ENCODE data around the gene POLQ. TPM values are rescaled to one million over a fixed set of nuclear protein-coding genes. Genes with fewer than 3 reads are reported as not detected.
A peak's percentile ranks its signal among the peaks of the same experiment; 100 is the strongest.

POLQ gene
- total and polyA plus RNA-seq, 2 of the 8 experiments (the other 6 are each of a cell fraction or from before 2014, with no cell fraction given): 3.6 to 15.3 TPM

DNA sequence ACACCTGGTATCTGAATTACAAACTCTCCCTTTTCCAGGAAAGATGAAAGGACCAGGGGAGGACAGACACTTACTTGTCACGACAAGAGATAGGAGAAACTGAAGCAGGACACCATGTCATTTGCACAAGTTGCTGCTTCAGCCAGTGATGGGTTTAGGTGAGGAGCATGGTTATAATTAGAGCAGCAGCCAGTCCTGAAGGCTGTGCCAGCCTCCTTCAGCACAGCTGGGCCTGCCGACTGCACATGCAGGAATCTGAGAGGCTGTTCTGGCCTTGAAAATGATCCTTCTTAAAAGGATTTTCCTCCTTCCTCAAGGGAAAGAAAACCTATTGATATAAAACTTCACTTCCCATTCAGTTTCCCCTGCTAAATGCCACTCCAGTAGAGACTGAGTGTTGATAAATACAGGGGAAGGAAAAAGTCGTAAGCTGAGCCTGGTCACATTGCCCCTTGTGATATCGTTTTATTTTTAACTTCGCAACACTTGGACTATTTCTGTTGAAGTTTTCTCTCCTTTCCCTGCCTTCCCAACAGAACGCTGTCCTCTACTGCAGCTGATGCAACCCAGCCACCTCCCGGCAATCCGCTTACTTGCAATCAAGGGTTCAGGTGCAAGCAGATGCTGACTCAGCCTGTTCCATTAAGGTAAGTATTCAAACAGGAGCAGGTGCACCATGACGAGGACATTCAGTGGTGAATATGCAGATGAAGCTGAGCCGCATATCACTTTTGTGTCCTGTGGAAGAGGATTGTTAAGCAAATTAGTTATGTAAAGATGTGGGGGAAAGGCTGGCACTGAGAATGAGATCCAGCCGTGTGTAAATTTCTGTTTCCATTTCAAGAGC lies 47.3 kb upstream of the POLQ start, which contains the start of gene FBXO40:
Gene FBXO40 (plus strand): TSS at position 524 of the 847 bp plus-strand sequence. CDS start 27,197 bp downstream, outside the sequence.
- no peaks in the 10 kb centered on the region for H3K9me3 ChIP-seq (ENCODE audit: insufficient read depth in 2 of 2, low read depth in 1 of 2, low read length in 1 of 2)
- peak; percentile 100 for FAIRE-seq
- ChIA-PET CTCF (ENCODE audit: partially characterized antibody) (interaction anchor here (0.8 to 1.5 kb wide), 2 partner anchors 8 to 14 kb away, joined by 4 to 7 read pairs; no protein-coding TSS in a partner anchor), POLR2A (ENCODE audit: partially characterized antibody) (interaction anchor here (0.7 to 3.1 kb wide), 22 partner anchors 9 to 174 kb away, joined by 3 to 18 read pairs (median 3); no protein-coding TSS in a partner anchor)
- H3K27me3 ChIP-seq (replicated peaks in 1 of 4; ENCODE audit: control insufficient read depth in 3 of 4, extremely low read depth in 1 of 4, insufficient read depth in 3 of 4, low read length in 3 of 4): no peaks in the 10 kb centered on the region
- H2BK20ac ChIP-seq (ENCODE audit: low read length): peak within 1 kb of the TSS; percentile 99
- peak within 1 kb of the TSS; percentile 88 for H2AK5ac ChIP-seq (ENCODE audit: low read depth, low read length)
- H3K4me1 ChIP-seq (replicated peaks in 1 of 4; ENCODE audit: control insufficient read depth in 3 of 4, insufficient read depth in 4 of 4, low read length in 3 of 4): peaks cover 5 to 22% (median 11%) of the 10 kb centered on the region in 4 experiments; a peak in 6 of 7 replicates
- H3K79me1 ChIP-seq (ENCODE audit: low read depth, low read length): no peaks in the 10 kb centered on the region
- H4K20me1 ChIP-seq (replicated peaks in 1 of 2; ENCODE audit: control insufficient read depth in 1 of 2, insufficient read depth in 2 of 2, low read length in 2 of 2): no peaks in the 10 kb centered on the region
- peak within 1 kb of the TSS; percentile 94 for H3K18ac ChIP-seq (ENCODE audit: extremely low read depth, low read length)
- 10% methylated on average over 11 of the region's 11 CpGs; no CpG with 5 or more reads in 1 of the 2 experiments for WGBS, 2 experiments (ENCODE audit: extremely low coverage in 1 of 2, insufficient coverage in 1 of 2, insufficient read length in 1 of 2, insufficient replicate concordance in 2 of 2, low coverage in 1 of 2, low lambda C conversion rate in 2 of 2, missing lambda C conversion rate in 1 of 2)
- H3K79me2 ChIP-seq (ENCODE audit: control insufficient read depth in 1 of 2, insufficient read depth in 2 of 2, low read length in 2 of 2): no peaks in the 10 kb centered on the region
- H3K4ac ChIP-seq (replicated peaks; ENCODE audit: insufficient read length, low read depth, low read length): peak within 1 kb of the TSS; percentile 69
- H2BK12ac ChIP-seq (ENCODE audit: low read depth, low read length): peak within 1 kb of the TSS; percentile 97
- H4K5ac ChIP-seq (ENCODE audit: insufficient read length, low read depth, low read length): peak within 1 kb of the TSS; percentile 87
- peak within 1 kb of the TSS; percentile 25 for H3K14ac ChIP-seq (ENCODE audit: insufficient read length)
- peak within 1 kb of the TSS in 3 of 4 experiments; percentile 66 to 87 (median 75); a peak in 6 of 7 replicates for H3K9ac ChIP-seq (replicated peaks in 1 of 4; ENCODE audit: extremely low read depth in 1 of 4, low read depth in 3 of 4, low read length in 3 of 4)
- peak within 1 kb of the TSS; percentile 49 to 80 for H3K4me2 ChIP-seq (ENCODE audit: insufficient read depth in 1 of 2, low read depth in 2 of 2, low read length in 2 of 2)
- DNase-seq (ENCODE audit: low read depth in 1 of 2, low spot score in 2 of 2): peak; percentile 68 to 84
- H3K36me3 ChIP-seq (ENCODE audit: control insufficient read depth in 2 of 4, insufficient read depth in 4 of 4, low read length in 3 of 4): no peaks in the 10 kb centered on the region
- peak within 1 kb of the TSS; percentile 92 for H3K27ac ChIP-seq (ENCODE audit: low read depth, low read length)
- no peak within 1 kb of the TSS for H3K23ac ChIP-seq (ENCODE audit: insufficient read length)
- H4K8ac ChIP-seq (ENCODE audit: extremely low read depth, insufficient read depth, low read length): peak within 1 kb of the TSS; percentile 83; the same call in 1 of the 2 replicates
- peak within 1 kb of the TSS in 3 of 4 experiments; percentile 2 to 43 (median 23); a peak in 5 of 8 replicates for H3K4me3 ChIP-seq (ENCODE audit: extremely low read depth in 1 of 4, insufficient read depth in 2 of 4, low read depth in 3 of 4, low read length in 4 of 4)
- H3K23me2 ChIP-seq (ENCODE audit: low read depth, low read length): peaks cover 2% of the 10 kb centered on the region; the same call in 1 of the 2 replicates
- peak within 1 kb of the TSS; percentile 100 for H2BK5ac ChIP-seq (ENCODE audit: low read depth, low read length)
- H2BK120ac ChIP-seq (replicated peaks; ENCODE audit: low read depth, low read length): peak within 1 kb of the TSS; percentile 85
- H4K91ac ChIP-seq (replicated peaks; ENCODE audit: insufficient read length, low read length): peak within 1 kb of the TSS; percentile 98
- H2AFZ ChIP-seq (ENCODE audit: low read length): no peak within 1 kb of the TSS
- H3K56ac ChIP-seq (replicated peaks; ENCODE audit: insufficient read length, low read depth, low read length): peak within 1 kb of the TSS; percentile 42
- H2BK15ac ChIP-seq (ENCODE audit: low read length): no peak within 1 kb of the TSS
- TF ChIP-seq PHF8 (conservative IDR thresholded peaks at IDR 0.05; ENCODE audit: low read depth, low read length) (no peak), JUND (IDR thresholded peaks at IDR 0.05; ENCODE audit: low read length) (peak; percentile 88), TBP (IDR thresholded peaks at IDR 0.05; ENCODE audit: low read depth, low read length) (peak; percentile 77), SP1 (IDR thresholded peaks at IDR 0.05; ENCODE audit: low read depth, low read length) (peak; percentile 78), KDM4A (IDR thresholded peaks at IDR 0.05; ENCODE audit: low read depth, low read length, severe bottlenecking) (no peak), RAD21 (IDR thresholded peaks at IDR 0.05 in 1 of 2, conservative IDR thresholded peaks at IDR 0.05 in 1 of 2; ENCODE audit: low read depth in 2 of 2, low read length in 2 of 2) (peak; percentile 54 to 77), SUZ12 (IDR thresholded peaks at IDR 0.05; ENCODE audit: low read length) (no peak), GTF2F1 (IDR thresholded peaks at IDR 0.05; ENCODE audit: borderline replicate concordance, low read depth, low read length) (peak; percentile 65; the same call in 1 of the 2 replicates), JUN (IDR thresholded peaks at IDR 0.05; ENCODE audit: low read depth, low read length) (peak; percentile 60)
- TF ChIP-seq, protein P1, sequence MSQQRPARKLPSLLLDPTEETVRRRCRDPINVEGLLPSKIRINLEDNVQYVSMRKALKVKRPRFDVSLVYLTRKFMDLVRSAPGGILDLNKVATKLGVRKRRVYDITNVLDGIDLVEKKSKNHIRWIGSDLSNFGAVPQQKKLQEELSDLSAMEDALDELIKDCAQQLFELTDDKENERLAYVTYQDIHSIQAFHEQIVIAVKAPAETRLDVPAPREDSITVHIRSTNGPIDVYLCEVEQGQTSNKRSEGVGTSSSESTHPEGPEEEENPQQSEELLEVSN (IDR thresholded peaks at IDR 0.05): no peak
